MM.1S (cell line): ENCODE results near the gene ZSCAN5A.

Experiments
- DNase-seq: peaks from one replicate; pipeline ENCODE4 v3.0.0-alpha.2; 2015
- H2AFZ ChIP-seq: fragments of 300-600 bp; sonication (generic); 2 replicates; pipeline ENCODE4 v1.6.0; 2016; ENCODE audit warnings: antibody characterized with exemption, low read length
- H3F3A ChIP-seq: fragments of 300-600 bp; sonication (generic); 2 replicates; pipeline ENCODE4 v1.6.1; 2016; ENCODE audit warnings: mild to moderate bottlenecking, antibody characterized with exemption, low read length, moderate library complexity, mixed read lengths; ENCODE audit not compliant: insufficient read depth
- H3K27ac ChIP-seq: fragments of 300-600 bp; sonication (generic); 2 replicates; pipeline ENCODE4 v1.5.1; 2016; ENCODE audit warnings: mild to moderate bottlenecking, low read length
- H3K27me3 ChIP-seq: fragments of 300-600 bp; sonication (generic); replicated peaks from 2 replicates; pipeline ENCODE4 v1.6.0; 2016; ENCODE audit warnings: low read length; ENCODE audit not compliant: insufficient read depth
- H3K36me3 ChIP-seq: fragments of 300-600 bp; sonication (generic); replicated peaks from 2 replicates; pipeline ENCODE4 v1.6.1; 2016; ENCODE audit warnings: mild to moderate bottlenecking, low read length, mixed read lengths; ENCODE audit not compliant: insufficient read depth
- H3K4me1 ChIP-seq: fragments of 300-600 bp; sonication (generic); 2 replicates; pipeline ENCODE4 v1.6.1; 2016; ENCODE audit warnings: low read length, mixed read lengths
- H3K4me2 ChIP-seq: fragments of 300-600 bp; sonication (generic); 2 replicates; pipeline ENCODE4 v1.6.0; 2016; ENCODE audit warnings: low read depth, low read length
- H3K4me3 ChIP-seq: fragments of 300-600 bp; sonication (generic); 2 replicates; pipeline ENCODE4 v1.5.1; 2016; ENCODE audit warnings: low read length, mixed read lengths
- H3K79me2 ChIP-seq: fragments of 300-600 bp; sonication (generic); 2 replicates; pipeline ENCODE4 v1.6.1; 2016; ENCODE audit warnings: mixed run types, low read length, mixed read lengths
- H3K9ac ChIP-seq: fragments of 300-600 bp; sonication (generic); 2 replicates; pipeline ENCODE4 v1.6.1; 2016; ENCODE audit warnings: low read length, mixed read lengths
- H3K9me2 ChIP-seq: fragments of 300-600 bp; sonication (generic); replicated peaks from 2 replicates; pipeline ENCODE4 v1.6.1; 2016; ENCODE audit warnings: mild to moderate bottlenecking, low read length, mixed read lengths; ENCODE audit not compliant: insufficient read depth
- H3K9me3 ChIP-seq: fragments of 300-600 bp; sonication (generic); replicated peaks from 2 replicates; pipeline ENCODE4 v1.6.1; 2016; ENCODE audit warnings: mild to moderate bottlenecking, low read length, mixed read lengths; ENCODE audit not compliant: insufficient read depth
- H4K20me1 ChIP-seq: fragments of 300-600 bp; sonication (generic); 2 replicates; pipeline ENCODE4 v1.6.1; 2016; ENCODE audit warnings: mild to moderate bottlenecking, low read length, moderate library complexity, mixed read lengths; ENCODE audit not compliant: insufficient read depth
- EZH2 ChIP-seq: fragments of 300-600 bp; sonication (generic); optimal IDR thresholded peaks from 2 replicates; pipeline ENCODE3; 2017; ENCODE audit warnings: low read depth, mild to moderate bottlenecking, antibody characterized with exemption, low read length, mixed read lengths
- EZH2phosphoT487 ChIP-seq: fragments of 300-600 bp; sonication (generic); IDR thresholded peaks from 2 replicates; pipeline ENCODE4 v1.6.1; 2018; ENCODE audit warnings: antibody characterized with exemption, low read length
- TF ChIP-seq, protein P1 (sequence below): fragments of 300-600 bp; sonication (generic); IDR thresholded peaks from 2 replicates; pipeline ENCODE4 v1.5.1; 2016; ENCODE audit warnings: antibody characterized with exemption, low read length, mixed read lengths

Gene ZSCAN5A

DNA sequence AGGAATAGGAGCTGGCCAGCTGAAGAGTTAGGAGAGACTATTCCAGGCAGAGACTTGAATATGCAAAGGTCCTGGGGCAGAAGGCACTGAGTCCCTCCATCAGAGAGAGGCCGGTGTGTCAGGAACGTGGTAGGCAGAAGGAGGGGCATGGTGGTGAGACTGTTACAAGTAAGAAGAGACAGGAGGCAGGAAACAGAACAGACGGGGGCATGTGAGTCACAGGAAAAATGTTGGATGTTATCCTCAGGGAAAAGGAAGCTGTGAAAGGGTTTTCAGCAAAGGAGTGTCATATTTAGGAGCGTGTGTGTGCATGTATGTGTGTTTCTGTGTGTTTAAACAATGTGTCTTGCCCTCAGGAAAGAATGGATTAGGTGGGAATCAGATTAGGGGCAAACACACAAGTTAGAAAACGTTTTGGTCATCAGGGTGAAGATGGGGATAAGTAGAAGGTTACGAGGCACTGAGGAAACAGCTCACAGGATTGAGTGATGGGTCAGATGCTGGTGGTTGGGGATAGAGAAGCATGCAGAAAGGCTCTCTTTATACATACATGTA is 41.0 kb downstream of the ZSCAN5A start:
- DNase-seq, result no peak
- Histone ChIP-seq H2AFZ (no peak overlapping the region), H3K9ac (no peak overlapping the region), H3K27me3 (no peaks in the 10 kb centered on the region), H3K9me3 (no peaks in the 10 kb centered on the region), H3K36me3 (no peaks in the 10 kb centered on the region), H3K4me1 (no peaks in the 10 kb centered on the region), H3F3A (no peaks in the 10 kb centered on the region), H3K27ac (no peak overlapping the region), H3K4me2 (no peak overlapping the region), H4K20me1 (no peaks in the 10 kb centered on the region), H3K79me2 (no peaks in the 10 kb centered on the region), H3K4me3 (no peak overlapping the region), H3K9me2 (no peaks in the 10 kb centered on the region)
- TF ChIP-seq EZH2 (no peak), EZH2phosphoT487 (no peak)
- TF ChIP-seq, protein P1, sequence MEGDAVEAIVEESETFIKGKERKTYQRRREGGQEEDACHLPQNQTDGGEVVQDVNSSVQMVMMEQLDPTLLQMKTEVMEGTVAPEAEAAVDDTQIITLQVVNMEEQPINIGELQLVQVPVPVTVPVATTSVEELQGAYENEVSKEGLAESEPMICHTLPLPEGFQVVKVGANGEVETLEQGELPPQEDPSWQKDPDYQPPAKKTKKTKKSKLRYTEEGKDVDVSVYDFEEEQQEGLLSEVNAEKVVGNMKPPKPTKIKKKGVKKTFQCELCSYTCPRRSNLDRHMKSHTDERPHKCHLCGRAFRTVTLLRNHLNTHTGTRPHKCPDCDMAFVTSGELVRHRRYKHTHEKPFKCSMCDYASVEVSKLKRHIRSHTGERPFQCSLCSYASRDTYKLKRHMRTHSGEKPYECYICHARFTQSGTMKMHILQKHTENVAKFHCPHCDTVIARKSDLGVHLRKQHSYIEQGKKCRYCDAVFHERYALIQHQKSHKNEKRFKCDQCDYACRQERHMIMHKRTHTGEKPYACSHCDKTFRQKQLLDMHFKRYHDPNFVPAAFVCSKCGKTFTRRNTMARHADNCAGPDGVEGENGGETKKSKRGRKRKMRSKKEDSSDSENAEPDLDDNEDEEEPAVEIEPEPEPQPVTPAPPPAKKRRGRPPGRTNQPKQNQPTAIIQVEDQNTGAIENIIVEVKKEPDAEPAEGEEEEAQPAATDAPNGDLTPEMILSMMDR, result no peak

DNA sequence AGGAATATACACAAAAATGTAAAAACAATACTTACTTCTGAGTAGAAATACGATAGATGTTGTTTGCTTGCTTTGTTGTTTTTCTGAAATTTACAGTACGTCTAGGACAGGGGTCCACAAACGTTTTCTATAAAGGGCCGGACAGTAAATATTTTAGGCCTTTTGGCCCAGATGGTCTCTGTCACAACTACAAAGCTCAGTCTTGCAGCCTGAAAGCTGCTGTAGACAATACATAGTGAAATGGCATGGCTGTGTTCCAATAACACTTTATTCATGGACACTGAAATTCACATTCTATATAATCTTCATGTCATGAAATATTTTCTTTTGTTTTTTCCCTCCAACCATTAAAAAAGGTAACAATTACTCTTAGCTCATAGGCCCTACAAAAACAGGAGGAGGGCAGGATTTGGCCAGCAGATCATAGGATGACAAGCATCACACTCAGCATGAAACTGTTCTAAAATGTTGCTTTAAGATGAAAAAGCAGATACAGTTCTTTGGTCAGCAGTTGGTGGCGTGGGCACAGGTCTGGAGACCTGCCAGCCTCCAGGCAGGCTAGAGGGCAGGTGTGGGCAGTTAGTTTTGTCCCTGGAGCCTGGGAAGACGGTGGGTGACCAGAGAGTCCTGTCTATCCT is 42.4 kb downstream of the ZSCAN5A start, which contains the start of gene EDDM13:
Gene EDDM13, plus strand, starts transcription at position 588 of the 638 bp plus-strand sequence. CDS start 87 bp downstream, outside the sequence.
- Histone ChIP-seq H3K9me3 (no peaks in the 10 kb centered on the region), H3K9me2 (no peaks in the 10 kb centered on the region), H3K4me2 (no peak within 1 kb of the TSS), H3K79me2 (no peaks in the 10 kb centered on the region), H3K4me3 (no peak within 1 kb of the TSS), H3K27ac (no peak within 1 kb of the TSS), H3K27me3 (no peaks in the 10 kb centered on the region), H3F3A (no peaks in the 10 kb centered on the region), H3K9ac (no peak within 1 kb of the TSS), H3K4me1 (no peaks in the 10 kb centered on the region), H2AFZ (no peak within 1 kb of the TSS), H3K36me3 (no peaks in the 10 kb centered on the region), H4K20me1 (no peaks in the 10 kb centered on the region)
- TF ChIP-seq, protein P1, result no peak
- TF ChIP-seq EZH2phosphoT487, result no peak
- TF ChIP-seq EZH2, result no peak
- no peak for DNase-seq

DNA sequence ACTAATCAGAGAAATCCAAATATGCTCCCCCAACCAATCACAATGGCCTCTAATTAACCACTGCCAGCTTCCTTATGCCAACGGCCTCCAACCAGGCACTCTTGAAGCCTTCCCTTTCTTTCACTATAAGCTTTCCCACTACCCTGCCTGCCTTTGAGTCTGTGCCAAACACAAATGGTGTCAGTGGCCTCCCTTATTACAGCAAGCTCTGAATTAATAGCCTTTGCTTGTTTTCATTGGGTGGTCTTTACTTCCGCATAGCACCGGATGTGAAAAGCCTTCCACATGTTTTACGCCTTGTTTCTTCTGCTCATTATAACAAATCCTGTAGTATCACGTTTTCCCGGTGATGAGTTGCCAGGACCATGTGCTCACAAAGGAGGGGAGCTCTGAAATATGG is 43.5 kb downstream of the ZSCAN5A start:
- H4K20me1 ChIP-seq, result no peaks in the 10 kb centered on the region
- no peaks in the 10 kb centered on the region for H3K36me3 ChIP-seq
- no peaks in the 10 kb centered on the region for H3K27me3 ChIP-seq
- H3K79me2 ChIP-seq, result no peaks in the 10 kb centered on the region
- no peaks in the 10 kb centered on the region for H3K9me2 ChIP-seq
- no peak overlapping the region for H3K9ac ChIP-seq
- no peak for DNase-seq
- no peak for TF ChIP-seq EZH2phosphoT487
- H3K4me1 ChIP-seq, result no peaks in the 10 kb centered on the region
- no peaks in the 10 kb centered on the region for H3F3A ChIP-seq
- H3K27ac ChIP-seq, result no peak overlapping the region
- H3K4me3 ChIP-seq, result no peak overlapping the region
- no peaks in the 10 kb centered on the region for H3K9me3 ChIP-seq
- H2AFZ ChIP-seq, result no peak overlapping the region
- no peak overlapping the region for H3K4me2 ChIP-seq

DNA sequence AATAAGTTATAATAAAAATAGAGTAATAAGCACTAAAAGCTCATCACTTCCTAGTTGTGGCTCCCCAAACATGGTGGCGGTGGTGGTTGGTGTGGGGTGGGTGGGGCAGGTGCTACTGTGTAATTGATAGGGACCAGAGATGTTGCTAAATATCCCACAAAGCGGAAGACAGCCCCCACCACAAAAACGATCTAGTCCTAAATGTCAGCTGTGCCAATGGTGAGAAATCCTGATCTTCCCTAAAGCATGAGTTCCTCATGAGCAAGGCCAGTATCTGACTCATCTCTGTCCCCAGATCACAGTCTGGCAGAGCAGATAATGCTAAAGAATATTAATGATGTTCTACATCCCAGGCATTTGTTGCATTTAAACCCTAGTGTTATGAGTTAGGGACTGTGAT is 44.0 kb downstream of the ZSCAN5A start:
- Histone ChIP-seq H3K27me3 (no peaks in the 10 kb centered on the region), H3K9me3 (no peaks in the 10 kb centered on the region), H3K36me3 (no peaks in the 10 kb centered on the region), H3K9me2 (no peaks in the 10 kb centered on the region), H2AFZ (no peak overlapping the region), H3K27ac (no peak overlapping the region), H3K4me1 (no peaks in the 10 kb centered on the region), H3K4me2 (no peak overlapping the region), H3F3A (no peaks in the 10 kb centered on the region), H4K20me1 (no peaks in the 10 kb centered on the region), H3K4me3 (no peak overlapping the region), H3K9ac (no peak overlapping the region), H3K79me2 (no peaks in the 10 kb centered on the region)
- TF ChIP-seq EZH2phosphoT487 (no peak), EZH2 (no peak)
- TF ChIP-seq, protein P1, result no peak
- DNase-seq, result no peak
